ENCODE results near the gene ZNF597.

ZNF597 gene

DNA sequence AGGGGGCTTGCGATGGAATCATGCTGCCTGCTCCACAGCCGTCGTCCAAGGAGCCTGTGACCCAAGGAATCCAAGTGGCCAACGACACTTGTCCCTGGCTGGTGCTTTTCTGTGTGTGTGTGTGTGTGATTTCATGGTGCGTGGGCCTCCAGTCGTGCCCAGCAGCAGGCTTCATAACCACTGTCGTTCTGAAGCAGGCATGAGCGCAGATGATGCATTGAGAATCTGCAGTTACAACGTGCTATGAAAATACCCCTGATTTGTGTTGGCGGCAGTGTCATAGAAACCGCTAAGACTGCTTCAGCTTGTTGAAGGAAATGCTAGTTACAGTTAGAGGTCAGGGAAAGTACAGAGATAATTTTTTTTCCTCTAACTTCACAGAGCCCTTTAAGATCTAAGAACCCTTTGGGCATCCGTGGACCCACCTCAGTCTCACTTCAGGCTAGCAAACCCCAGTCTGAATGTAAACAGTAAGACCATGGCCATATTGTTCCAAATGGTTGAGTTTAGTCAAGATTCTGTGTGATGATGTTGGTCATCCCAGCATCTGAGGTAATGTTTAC, 36.4 kb upstream of the ZNF597 start:
- H3K4me1 ChIP-seq (ENCODE audit: control insufficient read depth, low read length) = no peaks in the 10 kb centered on the region
- H3K4me2 ChIP-seq (ENCODE audit: low read length) = no peak overlapping the region
- no peaks in the 10 kb centered on the region for H3F3A ChIP-seq (ENCODE audit: control insufficient read depth, insufficient read depth)
- no peaks in the 10 kb centered on the region for H4K20me1 ChIP-seq (ENCODE audit: control insufficient read depth, insufficient read depth, low read depth, low read length)
- no peak for TF ChIP-seq EZH2phosphoT487 (IDR thresholded peaks at IDR 0.05; ENCODE audit: borderline replicate concordance, low read length)
- TF ChIP-seq, protein P1, sequence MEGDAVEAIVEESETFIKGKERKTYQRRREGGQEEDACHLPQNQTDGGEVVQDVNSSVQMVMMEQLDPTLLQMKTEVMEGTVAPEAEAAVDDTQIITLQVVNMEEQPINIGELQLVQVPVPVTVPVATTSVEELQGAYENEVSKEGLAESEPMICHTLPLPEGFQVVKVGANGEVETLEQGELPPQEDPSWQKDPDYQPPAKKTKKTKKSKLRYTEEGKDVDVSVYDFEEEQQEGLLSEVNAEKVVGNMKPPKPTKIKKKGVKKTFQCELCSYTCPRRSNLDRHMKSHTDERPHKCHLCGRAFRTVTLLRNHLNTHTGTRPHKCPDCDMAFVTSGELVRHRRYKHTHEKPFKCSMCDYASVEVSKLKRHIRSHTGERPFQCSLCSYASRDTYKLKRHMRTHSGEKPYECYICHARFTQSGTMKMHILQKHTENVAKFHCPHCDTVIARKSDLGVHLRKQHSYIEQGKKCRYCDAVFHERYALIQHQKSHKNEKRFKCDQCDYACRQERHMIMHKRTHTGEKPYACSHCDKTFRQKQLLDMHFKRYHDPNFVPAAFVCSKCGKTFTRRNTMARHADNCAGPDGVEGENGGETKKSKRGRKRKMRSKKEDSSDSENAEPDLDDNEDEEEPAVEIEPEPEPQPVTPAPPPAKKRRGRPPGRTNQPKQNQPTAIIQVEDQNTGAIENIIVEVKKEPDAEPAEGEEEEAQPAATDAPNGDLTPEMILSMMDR (IDR thresholded peaks at IDR 0.05; ENCODE audit: low read depth, low read length, poor library complexity, severe bottlenecking) = no peak
- peaks cover 41% of the 10 kb centered on the region for H3K36me3 ChIP-seq (ENCODE audit: control insufficient read depth, low read length)
- no peak overlapping the region for H3K4me3 ChIP-seq (ENCODE audit: low read length)
- peaks cover 23% of the 10 kb centered on the region for H3K79me2 ChIP-seq (ENCODE audit: control insufficient read depth, low read length)
- no peak overlapping the region for H3K27ac ChIP-seq (ENCODE audit: low read depth, low read length)
- H3K9me2 ChIP-seq (replicated peaks; ENCODE audit: control insufficient read depth, low read length) = no peaks in the 10 kb centered on the region
- H3K27me3 ChIP-seq (ENCODE audit: control insufficient read depth, low read length) = no peaks in the 10 kb centered on the region
- no peaks in the 10 kb centered on the region for H3K9me3 ChIP-seq (ENCODE audit: control insufficient read depth, insufficient read depth, low read length)

DNA sequence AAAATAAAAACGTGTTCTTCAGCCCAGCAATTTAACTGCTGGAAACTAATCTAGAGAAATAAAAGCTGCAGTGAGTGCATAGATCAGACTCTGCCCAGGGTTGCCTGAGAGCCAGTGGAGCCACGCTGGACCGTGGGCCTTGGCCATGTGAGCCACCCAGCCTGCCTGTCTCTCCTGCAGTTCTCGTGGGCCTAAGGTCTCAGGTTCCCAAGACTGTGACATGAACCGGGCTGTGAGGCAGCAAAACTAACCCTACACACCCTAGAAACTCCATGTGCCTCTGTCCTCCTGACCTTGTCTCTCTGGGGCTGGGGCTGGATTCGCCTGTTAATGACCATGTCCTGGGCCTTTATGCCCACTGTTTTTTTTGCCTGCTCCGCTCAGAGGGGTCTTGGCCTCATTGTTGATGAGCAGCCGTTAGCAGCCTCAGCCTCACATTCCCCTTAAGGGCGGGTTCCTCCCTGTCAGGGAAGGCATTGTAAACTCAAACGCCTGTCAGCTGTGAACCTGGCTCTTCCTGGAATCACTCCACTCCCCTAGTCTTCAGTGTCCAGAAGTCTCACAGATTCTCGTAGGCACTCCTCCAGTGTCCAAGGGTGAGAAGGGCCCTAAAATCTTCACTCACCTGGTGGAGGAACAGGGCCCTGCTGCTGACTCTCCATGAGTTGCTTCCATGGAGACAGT, 35.1 kb upstream of the ZNF597 start:
- Histone ChIP-seq H3K9me2 (replicated peaks; ENCODE audit: control insufficient read depth, low read length) (no peaks in the 10 kb centered on the region), H3K9me3 (ENCODE audit: control insufficient read depth, insufficient read depth, low read length) (no peaks in the 10 kb centered on the region), H3K4me2 (ENCODE audit: low read length) (no peak overlapping the region), H3K36me3 (ENCODE audit: control insufficient read depth, low read length) (peaks cover 28% of the 10 kb centered on the region), H3K4me3 (ENCODE audit: low read length) (no peak overlapping the region), H3K79me2 (ENCODE audit: control insufficient read depth, low read length) (peaks cover 37% of the 10 kb centered on the region), H3K27ac (ENCODE audit: low read depth, low read length) (no peak overlapping the region), H3K4me1 (ENCODE audit: control insufficient read depth, low read length) (no peaks in the 10 kb centered on the region), H4K20me1 (ENCODE audit: control insufficient read depth, insufficient read depth, low read depth, low read length) (no peaks in the 10 kb centered on the region), H3K27me3 (ENCODE audit: control insufficient read depth, low read length) (no peaks in the 10 kb centered on the region), H3F3A (ENCODE audit: control insufficient read depth, insufficient read depth) (no peaks in the 10 kb centered on the region)
- TF ChIP-seq EZH2phosphoT487 (IDR thresholded peaks at IDR 0.05; ENCODE audit: borderline replicate concordance, low read length) = no peak
- TF ChIP-seq, protein P1 (IDR thresholded peaks at IDR 0.05; ENCODE audit: low read depth, low read length, poor library complexity, severe bottlenecking) = no peak

DNA sequence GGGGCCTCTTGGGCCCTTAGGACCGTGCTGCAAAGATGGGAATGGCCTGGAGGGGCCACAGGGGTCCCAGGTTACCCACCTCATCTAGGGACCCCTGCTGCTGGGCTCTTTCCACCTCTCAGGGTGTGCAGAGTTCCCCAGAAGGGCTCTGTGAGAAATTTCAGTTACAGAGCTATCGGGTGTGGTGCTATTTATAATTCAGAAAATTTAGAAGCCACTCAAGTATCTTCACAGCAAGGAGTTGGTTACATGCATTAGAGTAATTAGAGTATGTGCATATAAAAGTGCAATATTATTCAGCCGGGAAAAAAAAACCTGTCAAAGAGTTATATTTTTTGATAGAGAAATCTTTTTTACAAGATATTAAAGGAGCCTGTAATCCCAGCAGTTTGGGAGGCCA, 33.1 kb upstream of the ZNF597 start:
- TF ChIP-seq, protein P1 (IDR thresholded peaks at IDR 0.05; ENCODE audit: low read depth, low read length, poor library complexity, severe bottlenecking) = no peak
- TF ChIP-seq EZH2phosphoT487 (IDR thresholded peaks at IDR 0.05; ENCODE audit: borderline replicate concordance, low read length) = no peak
- Histone ChIP-seq H4K20me1 (ENCODE audit: control insufficient read depth, insufficient read depth, low read depth, low read length) (no peaks in the 10 kb centered on the region), H3K79me2 (ENCODE audit: control insufficient read depth, low read length) (peaks cover 57% of the 10 kb centered on the region), H3K27ac (ENCODE audit: low read depth, low read length) (no peak overlapping the region), H3K4me2 (ENCODE audit: low read length) (no peak overlapping the region), H3K9me2 (replicated peaks; ENCODE audit: control insufficient read depth, low read length) (no peaks in the 10 kb centered on the region), H3K9me3 (ENCODE audit: control insufficient read depth, insufficient read depth, low read length) (peaks cover 14% of the 10 kb centered on the region; the same call in 1 of the 2 replicates), H3K4me1 (ENCODE audit: control insufficient read depth, low read length) (no peaks in the 10 kb centered on the region), H3F3A (ENCODE audit: control insufficient read depth, insufficient read depth) (no peaks in the 10 kb centered on the region), H3K4me3 (ENCODE audit: low read length) (no peak overlapping the region), H3K36me3 (ENCODE audit: control insufficient read depth, low read length) (peaks cover 26% of the 10 kb centered on the region), H3K27me3 (ENCODE audit: control insufficient read depth, low read length) (no peaks in the 10 kb centered on the region)
